GM20000 (cell line): Measurements from ENCODE around the gene CNTNAP1.

Experiments used
- DNase-seq: peaks from one replicate; pipeline ENCODE4 v3.0.0; 2012; ENCODE audit warnings: low spot score
- TF ChIP-seq, protein P1 (sequence below): IDR thresholded peaks from 2 replicates; pipeline ENCODE4 v1.5.1; 2012; ENCODE audit warnings: mild to moderate bottlenecking, control low read depth; ENCODE audit errors: extremely low read depth, missing control alignments

The CNTNAP1 gene

GRCh38 chr17:42694524-42694923 lies 12.2 kb downstream of the CNTNAP1 start:
- TF ChIP-seq, protein P1, sequence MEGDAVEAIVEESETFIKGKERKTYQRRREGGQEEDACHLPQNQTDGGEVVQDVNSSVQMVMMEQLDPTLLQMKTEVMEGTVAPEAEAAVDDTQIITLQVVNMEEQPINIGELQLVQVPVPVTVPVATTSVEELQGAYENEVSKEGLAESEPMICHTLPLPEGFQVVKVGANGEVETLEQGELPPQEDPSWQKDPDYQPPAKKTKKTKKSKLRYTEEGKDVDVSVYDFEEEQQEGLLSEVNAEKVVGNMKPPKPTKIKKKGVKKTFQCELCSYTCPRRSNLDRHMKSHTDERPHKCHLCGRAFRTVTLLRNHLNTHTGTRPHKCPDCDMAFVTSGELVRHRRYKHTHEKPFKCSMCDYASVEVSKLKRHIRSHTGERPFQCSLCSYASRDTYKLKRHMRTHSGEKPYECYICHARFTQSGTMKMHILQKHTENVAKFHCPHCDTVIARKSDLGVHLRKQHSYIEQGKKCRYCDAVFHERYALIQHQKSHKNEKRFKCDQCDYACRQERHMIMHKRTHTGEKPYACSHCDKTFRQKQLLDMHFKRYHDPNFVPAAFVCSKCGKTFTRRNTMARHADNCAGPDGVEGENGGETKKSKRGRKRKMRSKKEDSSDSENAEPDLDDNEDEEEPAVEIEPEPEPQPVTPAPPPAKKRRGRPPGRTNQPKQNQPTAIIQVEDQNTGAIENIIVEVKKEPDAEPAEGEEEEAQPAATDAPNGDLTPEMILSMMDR = no peak
- DNase-seq = no peak

GRCh38 chr17:42695500-42695899 lies 13.2 kb downstream of the CNTNAP1 start:
- DNase-seq = no peak

GRCh38 chr17:42697108-42697811 lies 14.9 kb downstream of the CNTNAP1 start:
- DNase-seq = no peak
- TF ChIP-seq, protein P1 = no peak

More at GRCh38 chr17:42695500-42695899, 13.2 kb downstream of the CNTNAP1 start:
- TF ChIP-seq, protein P1 = no peak

- TF ChIP-seq, protein P1 = no peak
- DNase-seq = no peak
Observed at GRCh38 chr17:42698736-42699414, 16.5 kb downstream of the CNTNAP1 start.

DNA sequence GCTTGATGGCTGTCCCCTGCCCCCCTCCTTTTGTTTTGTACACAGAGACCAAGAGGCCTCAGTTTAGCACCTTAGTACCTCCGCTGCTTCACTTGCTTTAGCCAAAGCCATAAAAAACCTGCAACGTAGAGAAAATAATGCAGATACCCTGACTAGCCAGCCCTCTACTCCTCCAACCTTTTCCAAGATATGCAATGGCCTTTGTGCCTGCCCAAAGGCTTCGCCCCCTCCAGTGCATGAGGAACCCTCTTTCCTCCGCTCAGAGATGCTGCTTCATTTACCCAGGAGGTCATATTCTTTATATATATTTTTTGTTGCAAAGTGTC lies 17.0 kb downstream of the CNTNAP1 start:
- no peak for DNase-seq
- TF ChIP-seq, protein P1 = no peak

DNA sequence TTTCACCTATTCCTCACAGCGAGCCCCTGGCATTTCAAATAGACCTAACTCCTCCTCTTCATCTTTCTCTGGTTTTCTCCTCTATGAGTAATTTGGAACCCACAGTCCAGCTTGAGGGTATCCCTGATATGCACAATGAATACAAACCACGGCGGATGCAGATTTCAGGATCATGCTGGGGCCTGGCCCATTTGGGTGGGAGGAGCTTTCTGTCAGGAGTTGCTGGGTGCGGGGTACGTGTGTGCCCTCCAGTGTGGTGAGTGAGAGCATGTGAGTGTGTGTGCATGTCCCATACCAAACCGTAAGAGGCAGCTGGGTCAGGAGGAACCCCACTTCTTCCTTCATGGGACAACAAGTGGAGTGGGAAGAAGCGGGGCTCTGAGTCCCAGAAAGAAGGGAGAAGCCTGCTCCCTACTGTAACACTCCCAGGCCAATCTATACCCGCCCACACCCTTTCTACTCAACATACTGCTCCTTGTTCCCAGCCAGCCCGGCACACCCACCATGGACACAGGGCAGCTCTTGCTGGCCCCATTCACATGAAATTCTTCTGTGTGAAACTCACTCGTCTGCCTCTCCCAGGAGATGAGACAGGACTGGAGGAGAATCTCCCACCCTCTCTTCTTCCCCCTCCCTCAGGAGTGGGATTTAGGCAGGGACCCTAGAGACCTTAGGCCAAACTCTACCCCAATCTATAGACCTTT lies 18.4 kb downstream of the CNTNAP1 start:
- no peak for DNase-seq
- TF ChIP-seq, protein P1 = no peak

DNA sequence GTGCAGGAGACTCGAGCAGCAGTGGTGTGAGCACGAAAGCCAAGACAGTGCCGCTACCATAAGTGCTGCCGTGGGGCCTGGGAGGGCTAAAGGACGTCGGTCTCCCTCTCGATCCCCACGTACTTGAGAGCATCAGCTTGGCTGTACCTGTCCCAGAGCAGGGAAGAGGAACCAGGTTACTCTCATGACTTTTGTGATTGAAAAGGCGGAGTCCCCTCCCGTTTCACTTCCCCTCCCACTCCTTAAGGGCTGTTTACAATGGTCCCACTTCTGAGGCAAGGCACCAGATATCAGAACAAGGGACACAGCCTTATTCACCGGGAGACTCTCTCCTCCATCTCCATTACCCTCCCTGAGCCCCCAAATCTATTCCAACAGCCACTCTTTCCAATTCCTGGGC lies 20.1 kb downstream of the CNTNAP1 start:
- TF ChIP-seq, protein P1 = no peak
- no peak for DNase-seq
